NCI-H146 treated with DMSO at 0.1 percent for 48 hours (cell line): ENCODE results near the gene PDCD1.
"Not testable (repeated sequence)": the region's sequence is repeated elsewhere in the genome, so short reads cannot be mapped to it uniquely, and the experiment has no call there.

Source experiments
- DNase-seq: peaks from one replicate; lab custom pipeline; 2025; ENCODE audit not compliant: unreplicated experiment; lab: John Stamatoyannopoulos, UW

The PDCD1 gene

GRCh38 chr2:241814643-241815476 lies 43.8 kb downstream of the PDCD1 start:
- no peak for DNase-seq

GRCh38 chr2:241814393-241814642 lies 44.4 kb downstream of the PDCD1 start:
- no peak for DNase-seq

- no peak for DNase-seq
These were observed 44.9 kb downstream of the PDCD1 start for GRCh38 chr2:241813644-241814392.

GRCh38 chr2:241812730-241813643 lies 45.7 kb downstream of the PDCD1 start:
- no peak for DNase-seq

- no peak for DNase-seq
These were observed 46.6 kb downstream of the PDCD1 start for GRCh38 chr2:241811952-241812729.

GRCh38 chr2:241811201-241811951 lies 47.3 kb downstream of the PDCD1 start:
- DNase-seq = no peak

GRCh38 chr2:241810307-241811200 lies 48.1 kb downstream of the PDCD1 start:
- no peak for DNase-seq

- no peak for DNase-seq
These were observed 49.0 kb downstream of the PDCD1 start for GRCh38 chr2:241809383-241810306.

GRCh38 chr2:241808721-241809382 lies 49.8 kb downstream of the PDCD1 start, which contains the start of gene NEU4:
Gene NEU4, plus strand, starts transcription at chr2:241809193. Its CDS starts 5,292 bp downstream, at chr2:241814485.
- DNase-seq = no peak

GRCh38 chr2:241808051-241808720 lies 50.5 kb downstream of the PDCD1 start:
- no peak for DNase-seq

- DNase-seq = not testable (repeated sequence)
These were observed 52.5 kb downstream of the PDCD1 start for GRCh38 chr2:241806217-241806616.

GRCh38 chr2:241804326-241805229 lies 54.1 kb downstream of the PDCD1 start:
- no peak for DNase-seq

GRCh38 chr2:241803387-241804325 lies 55.0 kb downstream of the PDCD1 start:
- peak; percentile 38 for DNase-seq

GRCh38 chr2:241802421-241803318 lies 56.0 kb downstream of the PDCD1 start:
- no peak for DNase-seq
